Measurements from ENCODE around the gene PRUNE2.

The PRUNE2 gene

GRCh38 chr9:76693912-76694311 is 212.0 kb downstream of the PRUNE2 start:
- DNase-seq, result no peak

- no peak for DNase-seq
Measured at GRCh38 chr9:76692458-76693129, 213.3 kb downstream of the PRUNE2 start.

- peak in 25 of 51 donors; percentile 5 to 83 (median 26) for DNase-seq
Measured at GRCh38 chr9:76691517-76692313, 214.2 kb downstream of the PRUNE2 start.

- no peak for DNase-seq
Measured at GRCh38 chr9:76690973-76691370, 214.9 kb downstream of the PRUNE2 start.

GRCh38 chr9:76690246-76690972 is 215.5 kb downstream of the PRUNE2 start:
- no peak for DNase-seq

GRCh38 chr9:76688471-76689238 is 217.3 kb downstream of the PRUNE2 start:
- DNase-seq, result no peak

- DNase-seq, result no peak
Measured at GRCh38 chr9:76687861-76688391, 218.0 kb downstream of the PRUNE2 start.

- no peak for DNase-seq
Measured at GRCh38 chr9:76686756-76687155, 219.2 kb downstream of the PRUNE2 start.

- no peak for DNase-seq
Measured at GRCh38 chr9:76684213-76684612, 221.7 kb downstream of the PRUNE2 start.

- no peak for DNase-seq
Measured at GRCh38 chr9:76681556-76681955, 224.4 kb downstream of the PRUNE2 start.

- DNase-seq, result no peak
Measured at GRCh38 chr9:76680716-76681425, 225.0 kb downstream of the PRUNE2 start.

GRCh38 chr9:76677481-76678055 is 228.3 kb downstream of the PRUNE2 start:
- no peak for DNase-seq

- DNase-seq, result no peak
Measured at GRCh38 chr9:76676857-76677256, 229.1 kb downstream of the PRUNE2 start.

GRCh38 chr9:76667521-76667957 is 238.4 kb downstream of the PRUNE2 start:
- no peak for DNase-seq

GRCh38 chr9:76665966-76666365 is 239.9 kb downstream of the PRUNE2 start:
- DNase-seq, result peak in 8 of 51 donors; percentile 6 to 21 (median 12)

GRCh38 chr9:76665458-76665857 is 240.5 kb downstream of the PRUNE2 start:
- DNase-seq, result no peak

GRCh38 chr9:76664120-76664519 is 241.8 kb downstream of the PRUNE2 start:
- DNase-seq, result no peak

GRCh38 chr9:76662476-76663281 is 243.2 kb downstream of the PRUNE2 start:
- no peak for DNase-seq
